Osteocyte (in vitro differentiated cells): ENCODE measurements around the gene GDPD1. TPM values are rescaled to one million over a fixed set of nuclear protein-coding genes. Genes with fewer than 3 reads are reported as not detected.

ENCODE experiments used
- DNase-seq: peaks from one replicate; pipeline ENCODE4 v3.0.0; 2021; ENCODE audit warnings: mixed read lengths; ENCODE audit not compliant: unreplicated experiment; ENCODE audit errors: extremely low spot score
- H3K27ac Mint-ChIP-seq: one replicate; pipeline ENCODE4 v1.8.0; 2021; ENCODE audit warnings: mild to moderate bottlenecking, mixed read lengths; ENCODE audit not compliant: unreplicated experiment
- H3K27me3 Mint-ChIP-seq: one replicate; pipeline ENCODE4 v1.8.0; 2021; ENCODE audit warnings: mixed read lengths; ENCODE audit not compliant: unreplicated experiment
- H3K36me3 Mint-ChIP-seq: one replicate; pipeline ENCODE4 v1.8.0; 2021; ENCODE audit warnings: mixed read lengths; ENCODE audit not compliant: unreplicated experiment
- H3K4me1 Mint-ChIP-seq: one replicate; pipeline ENCODE4 v1.8.0; 2021; ENCODE audit warnings: mixed read lengths; ENCODE audit not compliant: unreplicated experiment
- H3K4me3 Mint-ChIP-seq: one replicate; pipeline ENCODE4 v1.8.0; 2021; ENCODE audit warnings: mild to moderate bottlenecking, moderate library complexity, mixed read lengths; ENCODE audit not compliant: unreplicated experiment
- H3K9me3 Mint-ChIP-seq: one replicate; pipeline ENCODE4 v1.8.0; 2021; ENCODE audit warnings: mixed read lengths; ENCODE audit not compliant: unreplicated experiment
- CTCF ChIP-seq: fragments of 200-600 bp; sonication (generic); IDR thresholded peaks from 2 replicates; pipeline ENCODE4 v1.5.0; 2021; ENCODE audit warnings: antibody characterized with exemption, mild to moderate bottlenecking, moderate library complexity
- long read RNA-seq: library from polyadenylated mRNA; unstranded; transcript quantifications from one replicate; pipeline ENCODE4 v2.0.0, GENCODE V29; 2021
- total RNA-seq: library from RNA; stranded (reverse); gene quantifications from 2 replicates; pipeline ENCODE4 v1.2.1, GENCODE V29; 2021

Gene GDPD1
- 3.0 and 3.3 TPM in 2 replicates for total RNA-seq
- long read RNA-seq, partial matches to known transcripts = 1 of 1 reads
- long read RNA-seq, other reads (novel, unspliced or antisense) = 0 of 1 reads

DNA sequence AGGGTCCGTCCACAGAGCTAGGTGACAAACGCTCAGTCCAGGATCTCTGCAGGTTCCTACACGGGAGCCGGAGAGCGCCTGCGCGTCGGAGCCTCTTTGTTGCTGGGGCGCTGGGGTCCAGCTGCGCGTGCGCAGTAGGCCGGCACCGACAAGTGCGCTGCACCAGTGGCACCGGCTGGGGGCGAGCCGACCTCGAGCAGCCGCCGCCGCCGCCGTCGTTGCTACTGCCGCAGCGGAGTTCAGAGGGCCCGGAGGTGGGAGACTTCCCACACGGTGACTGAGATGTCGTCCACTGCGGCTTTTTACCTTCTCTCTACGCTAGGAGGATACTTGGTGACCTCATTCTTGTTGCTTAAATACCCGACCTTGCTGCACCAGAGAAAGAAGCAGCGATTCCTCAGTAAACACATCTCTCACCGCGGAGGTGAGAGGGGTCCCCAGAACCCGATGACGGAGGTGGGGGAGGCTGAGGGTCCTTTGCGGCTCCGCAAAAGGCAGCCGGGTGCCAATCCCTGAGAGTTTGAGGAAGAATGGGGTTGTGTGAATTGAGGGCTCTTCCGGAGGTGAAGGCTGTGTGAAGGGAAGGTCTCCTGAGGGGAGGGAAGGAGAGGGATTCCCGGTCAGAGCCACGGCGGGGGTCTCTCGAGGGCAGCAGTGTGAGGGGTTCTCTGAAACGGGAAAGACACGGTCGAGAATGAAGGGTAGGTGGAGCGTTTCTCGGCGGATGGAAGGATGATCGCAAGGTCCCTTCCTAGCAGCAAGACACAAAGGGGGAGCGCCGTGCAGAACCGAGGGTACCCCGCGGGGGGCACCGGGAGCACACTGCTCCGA lies at the start of gene GDPD1:
Gene GDPD1, plus strand, starts transcription at position 184 of the 831 bp plus-strand sequence. Its CDS starts 99 bp downstream, at position 283.
- Mint-ChIP-seq H3K36me3 (peaks cover 2% of the 10 kb centered on the region), H3K27ac (peak within 1 kb of the TSS; percentile 78), H3K4me3 (peak within 1 kb of the TSS; percentile 99), H3K27me3 (no peaks in the 10 kb centered on the region), H3K4me1 (peaks cover 10% of the 10 kb centered on the region), H3K9me3 (no peaks in the 10 kb centered on the region)
- peak; percentile 99 for DNase-seq
- TF ChIP-seq CTCF = peak; percentile 75

DNA sequence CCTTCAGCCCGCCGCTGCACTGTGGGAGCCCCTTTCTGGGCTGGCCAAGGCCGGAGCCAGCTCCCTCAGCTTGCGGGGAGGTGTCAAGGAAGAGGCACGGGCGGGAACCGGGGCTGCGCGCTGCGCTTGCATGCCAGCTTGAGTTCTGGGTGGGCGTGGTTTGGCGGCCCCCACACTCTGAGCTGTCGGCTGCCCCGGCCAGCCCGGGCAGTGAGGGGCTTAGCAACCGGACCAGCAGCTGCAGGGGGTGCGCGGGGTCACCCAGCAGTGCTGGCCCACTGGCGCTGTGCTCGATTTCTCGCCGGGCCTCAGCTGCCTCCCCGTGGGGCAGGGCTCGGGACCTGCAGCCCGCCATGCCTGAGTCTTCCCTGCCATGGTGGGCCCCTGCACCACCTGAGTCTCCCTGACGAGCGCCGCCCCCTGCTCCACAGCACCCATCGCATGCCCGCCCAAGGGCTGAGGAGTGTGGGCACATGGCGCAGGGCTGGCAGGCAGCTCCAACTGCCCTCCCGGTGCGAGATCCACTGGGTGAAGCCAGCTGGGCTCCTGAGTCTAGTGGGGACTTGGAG lies 47.8 kb upstream of the GDPD1 start:
- no peaks in the 10 kb centered on the region for H3K9me3 Mint-ChIP-seq
- H3K36me3 Mint-ChIP-seq = peaks cover 6% of the 10 kb centered on the region
- peak; percentile 82 for DNase-seq
- no peaks in the 10 kb centered on the region for H3K27me3 Mint-ChIP-seq
- no peak overlapping the region for H3K4me3 Mint-ChIP-seq
- no peaks in the 10 kb centered on the region for H3K4me1 Mint-ChIP-seq
- H3K27ac Mint-ChIP-seq = no peak overlapping the region
- no peak for TF ChIP-seq CTCF

- Mint-ChIP-seq H3K27ac (no peak overlapping the region), H3K36me3 (peaks cover 6% of the 10 kb centered on the region), H3K4me3 (no peak overlapping the region), H3K9me3 (no peaks in the 10 kb centered on the region), H3K27me3 (no peaks in the 10 kb centered on the region), H3K4me1 (peaks cover 2% of the 10 kb centered on the region)
- no peak for DNase-seq
- TF ChIP-seq CTCF = no peak
These were observed 45.6 kb upstream of the GDPD1 start for GRCh38 chr17:59174671-59175070.

- H3K4me3 Mint-ChIP-seq = no peak overlapping the region
- H3K36me3 Mint-ChIP-seq = peaks cover 6% of the 10 kb centered on the region
- peaks cover 2% of the 10 kb centered on the region for H3K4me1 Mint-ChIP-seq
- TF ChIP-seq CTCF = no peak
- DNase-seq = no peak
- H3K27me3 Mint-ChIP-seq = no peaks in the 10 kb centered on the region
- no peaks in the 10 kb centered on the region for H3K9me3 Mint-ChIP-seq
- no peak overlapping the region for H3K27ac Mint-ChIP-seq
These were observed 45.2 kb upstream of the GDPD1 start for GRCh38 chr17:59175076-59175475.
